GF-D8 (cell line): ENCODE results near the gene ERC2.

ENCODE experiments used
- DNase-seq: peaks from one replicate; lab custom pipeline; 2025; lab: John Stamatoyannopoulos, UW

Gene ERC2

GRCh38 chr3:55984626-55985025 lies 483.6 kb downstream of the ERC2 start:
- DNase-seq: no peak

DNA sequence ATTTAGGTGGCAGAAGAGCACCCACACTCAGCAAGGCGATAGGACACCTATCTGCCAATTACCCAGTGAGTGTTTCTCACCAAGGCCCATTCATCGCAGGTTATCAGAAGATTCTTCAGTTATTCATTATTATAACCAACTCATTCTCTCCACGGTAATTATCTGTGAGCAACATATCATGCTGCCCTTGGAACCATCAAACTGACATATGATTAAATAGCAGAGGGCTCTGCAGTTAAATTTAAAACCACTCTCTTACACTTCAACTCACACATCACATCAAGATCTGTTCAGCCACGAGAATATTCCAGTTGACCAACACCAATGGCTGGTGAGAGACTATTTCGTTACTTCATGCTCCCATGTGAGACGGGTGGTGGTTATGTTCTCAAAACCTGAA lies 489.3 kb downstream of the ERC2 start:
- no peak for DNase-seq

GRCh38 chr3:55974421-55975165 lies 493.7 kb downstream of the ERC2 start:
- no peak for DNase-seq

- DNase-seq: no peak
Measured at GRCh38 chr3:55969634-55970033, 498.6 kb downstream of the ERC2 start.

GRCh38 chr3:55968331-55968730 lies 499.9 kb downstream of the ERC2 start:
- DNase-seq: no peak

- no peak for DNase-seq
Measured at GRCh38 chr3:55966566-55966965, 501.7 kb downstream of the ERC2 start.

GRCh38 chr3:55965776-55966175 lies 502.5 kb downstream of the ERC2 start:
- no peak for DNase-seq

- DNase-seq: no peak
Measured at GRCh38 chr3:55964491-55964985, 503.7 kb downstream of the ERC2 start.

DNA sequence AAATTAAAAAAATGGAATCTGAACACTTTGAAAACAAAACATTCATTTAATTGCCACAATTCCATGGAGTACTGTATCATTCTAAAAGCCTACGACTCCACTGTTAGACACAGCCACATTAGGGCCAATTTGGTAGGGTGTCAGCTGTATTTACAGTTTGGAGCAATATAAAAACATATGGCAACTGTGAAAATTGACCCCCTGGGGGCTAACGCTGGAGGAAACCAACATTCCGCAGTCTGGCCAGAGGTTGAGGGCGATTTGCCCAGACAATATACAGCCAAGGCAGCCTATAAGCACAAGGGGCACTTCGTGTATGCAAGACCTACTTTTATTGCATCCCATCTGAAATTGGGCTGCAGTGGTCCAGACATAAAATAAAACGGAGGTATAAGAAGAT lies 504.7 kb downstream of the ERC2 start:
- no peak for DNase-seq

- DNase-seq: no peak
Measured at GRCh38 chr3:55959471-55960080, 508.7 kb downstream of the ERC2 start.

- no peak for DNase-seq
Measured at GRCh38 chr3:55958605-55959004, 509.7 kb downstream of the ERC2 start.

- no peak for DNase-seq
Measured at GRCh38 chr3:55955891-55956477, 512.3 kb downstream of the ERC2 start.

DNA sequence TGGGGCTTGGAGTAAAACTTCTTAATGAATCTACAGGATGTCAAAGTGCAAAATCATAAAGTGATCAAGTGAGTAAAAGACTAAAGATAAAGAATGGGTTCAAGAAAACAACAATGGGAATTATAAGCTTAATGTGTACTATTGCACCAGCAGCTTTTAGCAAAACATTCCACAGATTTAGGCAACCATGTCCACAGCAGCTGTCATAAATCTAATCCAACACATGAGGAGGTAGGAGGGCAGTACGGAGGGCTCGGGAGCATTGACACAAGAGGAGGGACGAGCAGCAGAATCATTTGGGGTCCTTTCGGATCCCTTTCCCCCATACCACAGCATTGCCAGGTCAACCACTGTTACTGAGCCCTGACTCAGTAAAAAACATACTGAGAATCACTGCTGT lies 516.9 kb downstream of the ERC2 start:
- no peak for DNase-seq

DNA sequence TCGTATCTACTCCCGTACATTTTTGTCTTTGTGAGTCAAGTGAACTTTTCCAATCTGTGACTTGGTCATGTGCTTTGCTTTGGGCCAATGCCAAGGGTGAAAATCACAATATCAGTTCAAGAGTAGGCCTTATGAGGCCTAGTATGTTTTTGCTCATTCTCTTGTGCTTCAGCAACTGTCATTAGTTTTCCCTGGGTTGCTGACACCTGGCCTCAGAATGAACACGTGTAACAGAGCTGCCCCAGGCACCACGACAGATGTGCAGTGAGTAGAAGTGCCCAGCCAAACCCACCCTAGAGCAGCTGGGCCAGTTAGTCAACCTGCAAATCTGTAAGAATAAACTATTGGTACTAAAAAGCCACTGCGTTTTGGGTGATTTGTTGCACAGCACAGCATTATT lies 520.9 kb downstream of the ERC2 start:
- no peak for DNase-seq

DNA sequence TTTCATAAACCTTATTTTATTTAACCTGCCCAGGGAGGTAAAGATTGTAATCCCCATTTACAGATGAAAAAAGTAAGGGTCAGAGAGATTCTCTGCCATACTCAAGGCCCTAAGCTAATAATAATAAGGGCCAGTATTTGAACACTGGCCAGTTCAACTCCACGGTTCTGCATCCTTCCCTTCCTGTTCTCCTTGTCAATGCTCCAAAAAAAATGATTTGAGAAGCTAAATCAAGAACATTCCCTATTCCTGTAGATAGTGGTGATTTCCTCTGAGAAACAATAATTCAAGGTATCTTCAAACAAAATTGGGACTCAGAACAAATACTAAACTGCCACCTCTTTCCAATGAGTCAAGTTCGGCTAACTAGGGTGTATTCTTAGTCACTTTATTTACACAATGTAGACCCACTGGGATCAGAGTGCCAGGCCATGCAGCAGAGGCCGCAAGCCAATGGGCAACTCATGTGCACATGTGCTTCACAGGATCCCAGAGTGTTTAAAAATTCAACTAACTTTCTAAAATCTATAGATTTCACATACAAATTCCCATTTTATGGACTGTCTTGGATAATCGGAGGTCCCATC lies 521.6 kb downstream of the ERC2 start:
- no peak for DNase-seq

DNA sequence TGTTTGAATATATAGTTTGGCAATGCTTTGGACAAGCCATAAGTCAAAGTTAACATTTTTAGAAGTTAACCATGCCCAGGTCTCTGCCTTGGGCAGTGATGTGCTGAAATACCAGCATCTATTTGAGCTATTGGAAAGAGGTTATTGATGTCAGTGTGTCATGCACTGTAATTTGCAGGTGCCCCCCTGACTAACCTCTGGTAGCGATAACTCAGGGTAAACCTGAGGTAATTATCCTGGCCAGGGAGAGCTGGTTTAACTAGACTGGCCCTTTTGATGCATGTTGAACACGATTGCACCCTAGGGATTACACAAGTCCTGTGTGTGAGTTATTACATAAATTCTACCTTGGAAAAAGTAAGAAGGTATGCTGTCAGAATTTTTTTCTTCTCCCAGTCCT lies 525.4 kb downstream of the ERC2 start:
- no peak for DNase-seq

DNA sequence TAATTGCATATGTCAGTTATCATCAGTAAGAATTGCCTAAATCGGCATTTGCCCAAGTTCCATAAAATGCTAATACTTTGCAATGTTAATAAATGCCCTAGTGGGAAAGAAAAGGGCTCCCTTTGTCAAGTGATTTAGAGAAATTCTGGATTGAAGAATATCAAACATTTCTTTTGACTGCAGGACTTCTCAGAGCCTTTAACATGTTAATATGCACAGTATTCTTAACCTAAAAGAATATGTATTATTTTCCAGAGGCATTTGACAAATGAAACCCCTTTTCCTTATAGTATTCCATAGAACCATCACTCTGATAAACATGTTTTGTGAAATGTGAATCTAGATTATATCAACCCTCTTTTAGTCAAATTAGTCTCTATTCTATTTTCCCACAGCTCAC lies 529.0 kb downstream of the ERC2 start:
- DNase-seq: no peak

DNA sequence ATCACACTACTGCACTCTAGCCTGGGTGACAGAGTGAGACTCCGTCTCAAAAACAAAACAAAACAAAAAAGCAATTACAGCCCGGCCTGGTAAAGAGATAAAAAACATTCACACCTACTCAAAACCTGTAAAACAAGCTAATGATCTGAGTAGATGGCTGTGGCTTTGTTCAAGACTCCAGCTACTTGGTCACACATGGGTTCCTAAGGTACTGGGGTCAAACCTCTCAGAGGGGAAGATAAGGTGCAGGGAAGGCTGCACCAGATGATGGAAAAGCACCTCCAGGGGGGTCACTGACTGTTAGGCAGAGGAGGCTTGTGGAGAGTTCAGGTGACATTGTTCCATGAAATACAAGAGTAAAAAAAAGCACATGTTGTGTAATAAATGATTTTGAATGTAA lies 531.0 kb downstream of the ERC2 start:
- DNase-seq: no peak

DNA sequence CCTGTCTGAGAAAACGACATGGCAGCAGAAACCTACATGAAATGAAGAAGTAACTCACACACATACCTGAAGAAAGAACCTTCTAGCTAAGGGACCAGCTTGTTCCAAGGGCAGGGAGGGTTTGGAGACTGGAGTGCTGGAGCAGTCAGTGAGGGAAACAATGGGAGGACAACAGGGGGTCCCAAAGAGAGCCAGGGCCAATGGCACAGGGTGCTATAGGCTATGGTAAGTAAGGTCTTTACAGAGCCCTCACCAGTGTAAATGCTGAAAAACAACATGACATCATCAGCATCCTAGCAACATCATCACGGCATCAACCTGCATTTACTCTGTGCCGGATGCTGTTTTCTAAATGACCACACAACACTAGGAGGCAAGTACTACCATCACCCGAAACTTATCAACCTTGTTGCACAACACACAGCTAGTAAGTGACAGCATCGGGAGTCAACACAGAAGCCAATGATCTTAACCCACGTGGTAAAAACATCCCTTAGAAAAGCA lies 531.7 kb downstream of the ERC2 start:
- no peak for DNase-seq

DNA sequence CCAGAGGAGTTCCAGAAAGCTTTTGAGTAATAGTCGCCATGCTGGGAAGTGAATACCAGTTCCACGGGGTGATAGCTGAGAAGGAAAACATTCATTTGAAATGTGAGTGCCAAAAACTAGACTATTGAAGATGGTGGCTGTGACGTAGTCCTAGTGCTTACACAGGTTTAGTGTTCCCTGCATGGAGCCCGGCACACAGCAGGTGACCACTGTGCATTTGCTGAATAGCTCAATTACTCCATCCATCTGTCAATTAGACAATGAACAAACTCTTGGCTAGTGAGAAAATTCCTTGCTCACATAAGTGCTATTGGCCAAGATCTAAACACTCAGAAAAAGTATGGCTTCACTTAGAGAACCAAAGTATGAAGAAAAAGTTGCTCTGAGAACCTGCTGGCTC lies 533.0 kb downstream of the ERC2 start:
- DNase-seq: no peak

GRCh38 chr3:55934771-55935170 lies 533.5 kb downstream of the ERC2 start:
- DNase-seq: no peak

- no peak for DNase-seq
Measured at GRCh38 chr3:55929154-55929869, 539.0 kb downstream of the ERC2 start.
